AG04449 (cell line): Measurements from ENCODE around the gene AMBRA1.
"Not testable (repeated sequence)": the region's sequence is repeated elsewhere in the genome, so short reads cannot be mapped to it uniquely, and the experiment has no call there.

Source experiments
- CTCF ChIA-PET: fragments of 350-600 bp; formaldehyde crosslinking; extraction: SDS; loops from one replicate; lab custom pipeline; 2021; ENCODE audit warnings: antibody characterized with exemption; lab: Yijun Ruan, JAX
- POLR2A ChIA-PET: fragments of 400-600, 350-600 bp; formaldehyde crosslinking; extraction: SDS; loops from one replicate; lab custom pipeline; 2020; ENCODE audit warnings: antibody characterized with exemption, inconsistent platforms; lab: Yijun Ruan, JAX
- DNase-seq: peaks from one replicate; pipeline ENCODE4 v3.0.0-alpha.2; 2010; ENCODE audit warnings: low read depth, low spot score
- H3K4me3 ChIP-seq: 2 replicates; pipeline ENCODE4 v1.5.1; 2011; ENCODE audit warnings: low read depth, mild to moderate bottlenecking, control low read depth, low read length
- TF ChIP-seq, protein P1 (sequence below): IDR thresholded peaks from one replicate; pipeline ENCODE4 v1.5.1; 2011; ENCODE audit warnings: mild to moderate bottlenecking, moderate library complexity, low read length, control low read depth, inconsistent platforms; ENCODE audit not compliant: insufficient read depth; ENCODE audit errors: missing control alignments

The AMBRA1 gene

DNA sequence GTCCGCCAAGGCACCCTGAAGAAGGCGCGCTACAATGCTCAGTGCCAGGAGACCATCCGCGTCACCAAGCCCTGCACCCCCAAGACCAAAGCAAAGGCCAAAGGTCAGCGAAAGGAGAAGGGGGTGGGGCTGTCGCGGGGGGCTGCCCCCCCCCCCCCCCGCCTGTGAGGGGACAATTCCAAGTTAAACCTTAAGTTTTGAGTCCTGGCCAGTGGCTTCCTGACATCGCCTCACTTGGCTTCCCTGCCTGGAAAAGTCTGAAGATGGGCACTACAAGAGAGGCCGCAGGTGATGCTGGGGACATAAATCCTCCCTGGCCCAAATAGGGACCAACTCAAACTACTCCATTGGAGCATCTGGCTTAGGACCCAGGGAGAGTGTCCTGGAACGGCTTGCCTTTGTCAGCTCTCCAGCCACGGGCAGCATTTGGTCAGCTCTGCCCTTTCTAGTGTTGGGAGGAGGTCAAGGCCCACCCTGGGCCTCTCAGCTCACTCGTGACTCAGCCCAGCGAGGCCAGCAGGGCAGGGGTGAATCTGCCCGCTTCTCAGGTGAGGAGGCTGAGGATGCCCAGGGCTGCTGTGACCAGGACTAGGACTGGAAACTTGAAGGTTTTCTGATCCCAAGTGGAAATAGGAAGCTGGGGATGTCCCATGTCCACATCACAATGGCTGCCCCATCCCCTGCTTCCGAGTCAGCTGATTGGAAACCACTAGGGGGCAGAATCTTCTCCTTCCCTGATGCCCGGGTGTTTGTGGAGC lies 211.0 kb downstream of the AMBRA1 start:
- DNase-seq = no peak
- H3K4me3 ChIP-seq = peak overlapping the region; percentile 64
- ChIA-PET POLR2A (no interaction called here), CTCF (interaction anchor here (0.6 to 2.4 kb wide), 28 partner anchors 9 to 433 kb away, joined by 3 to 32 read pairs (median 4); partner anchors contain the start of gene CHRM4)
- TF ChIP-seq, protein P1, sequence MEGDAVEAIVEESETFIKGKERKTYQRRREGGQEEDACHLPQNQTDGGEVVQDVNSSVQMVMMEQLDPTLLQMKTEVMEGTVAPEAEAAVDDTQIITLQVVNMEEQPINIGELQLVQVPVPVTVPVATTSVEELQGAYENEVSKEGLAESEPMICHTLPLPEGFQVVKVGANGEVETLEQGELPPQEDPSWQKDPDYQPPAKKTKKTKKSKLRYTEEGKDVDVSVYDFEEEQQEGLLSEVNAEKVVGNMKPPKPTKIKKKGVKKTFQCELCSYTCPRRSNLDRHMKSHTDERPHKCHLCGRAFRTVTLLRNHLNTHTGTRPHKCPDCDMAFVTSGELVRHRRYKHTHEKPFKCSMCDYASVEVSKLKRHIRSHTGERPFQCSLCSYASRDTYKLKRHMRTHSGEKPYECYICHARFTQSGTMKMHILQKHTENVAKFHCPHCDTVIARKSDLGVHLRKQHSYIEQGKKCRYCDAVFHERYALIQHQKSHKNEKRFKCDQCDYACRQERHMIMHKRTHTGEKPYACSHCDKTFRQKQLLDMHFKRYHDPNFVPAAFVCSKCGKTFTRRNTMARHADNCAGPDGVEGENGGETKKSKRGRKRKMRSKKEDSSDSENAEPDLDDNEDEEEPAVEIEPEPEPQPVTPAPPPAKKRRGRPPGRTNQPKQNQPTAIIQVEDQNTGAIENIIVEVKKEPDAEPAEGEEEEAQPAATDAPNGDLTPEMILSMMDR = peak; percentile 65

DNA sequence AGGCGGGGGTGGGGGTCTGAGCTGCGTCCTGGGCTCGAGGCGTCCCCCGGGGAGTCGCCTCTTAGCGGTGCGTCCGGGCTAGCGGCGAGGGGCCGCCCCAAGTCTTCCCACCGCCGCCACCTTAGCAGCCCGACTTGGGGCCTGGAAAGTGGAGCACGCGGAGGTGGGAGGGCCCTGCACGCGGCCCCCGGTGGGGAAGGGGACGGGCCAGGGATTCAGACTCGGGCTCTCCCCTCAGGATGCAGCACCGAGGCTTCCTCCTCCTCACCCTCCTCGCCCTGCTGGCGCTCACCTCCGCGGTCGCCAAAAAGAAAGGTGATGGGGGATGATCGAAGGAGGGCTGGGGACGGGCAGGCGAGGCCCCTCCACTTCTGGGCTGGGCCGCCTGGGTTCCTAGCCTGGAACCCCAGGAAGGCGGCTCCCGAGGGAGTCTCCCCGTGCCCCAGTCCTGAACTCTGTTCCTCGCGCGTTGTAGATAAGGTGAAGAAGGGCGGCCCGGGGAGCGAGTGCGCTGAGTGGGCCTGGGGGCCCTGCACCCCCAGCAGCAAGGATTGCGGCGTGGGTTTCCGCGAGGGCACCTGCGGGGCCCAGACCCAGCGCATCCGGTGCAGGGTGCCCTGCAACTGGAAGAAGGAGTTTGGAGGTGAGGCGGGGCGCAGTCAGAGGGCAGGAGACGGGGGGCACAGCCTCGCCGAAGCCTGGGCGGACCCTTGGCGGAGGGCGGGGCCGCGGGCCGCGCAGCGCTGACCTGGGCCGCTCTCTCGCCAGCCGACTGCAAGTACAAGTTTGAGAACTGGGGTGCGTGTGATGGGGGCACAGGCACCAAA lies 211.8 kb downstream of the AMBRA1 start:
- ChIA-PET CTCF (interaction anchor here (0.6 to 2.4 kb wide), 11 partner anchors 10 to 275 kb away, joined by 3 to 32 read pairs (median 5); partner anchors contain the start of gene CHRM4), POLR2A (no interaction called here)
- no peak for DNase-seq
- H3K4me3 ChIP-seq = peak overlapping the region; percentile 64
- TF ChIP-seq, protein P1 = no peak

DNA sequence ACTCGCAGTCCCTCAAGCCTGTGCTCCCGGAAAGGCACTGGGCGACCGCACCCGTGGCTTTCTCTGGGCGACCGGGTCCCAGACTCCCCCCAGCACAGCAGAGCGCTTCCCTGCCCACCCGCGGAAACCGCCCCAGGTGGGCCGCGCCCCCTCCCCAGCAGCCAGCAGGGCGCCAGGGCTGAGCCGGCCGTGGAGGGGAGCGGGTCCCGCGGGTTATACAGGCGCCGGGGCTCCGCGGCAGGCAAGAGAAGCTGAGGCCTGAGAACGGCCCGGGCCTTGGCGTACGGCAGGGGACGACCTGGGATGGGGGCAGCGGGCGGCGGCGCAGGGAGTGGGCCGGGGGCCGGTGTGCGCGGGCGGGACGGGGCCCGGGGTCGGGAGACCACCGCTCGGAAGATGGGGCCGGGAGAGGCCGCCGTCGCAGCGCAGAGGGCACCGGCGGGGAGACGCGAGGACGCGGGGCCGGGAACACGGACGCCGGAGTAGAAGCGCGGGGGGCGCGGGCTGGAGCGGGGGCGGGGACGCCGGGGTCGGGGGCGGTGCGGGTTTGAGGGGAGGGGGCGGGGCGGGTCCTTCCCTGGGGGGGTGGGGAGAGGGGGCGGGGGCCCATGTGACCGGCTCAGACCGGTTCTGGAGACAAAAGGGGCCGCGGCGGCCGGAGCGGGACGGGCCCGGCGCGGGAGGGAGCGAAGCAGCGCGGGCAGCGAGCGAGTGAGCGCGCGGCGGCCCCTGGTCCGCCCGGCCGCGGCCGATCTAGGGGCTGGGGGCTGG lies 212.6 kb downstream of the AMBRA1 start, which contains the start of gene MDK:
Gene MDK (plus strand): TSS at position 622 of the 771 bp plus-strand sequence. CDS start 389 bp downstream, outside the sequence.
- ChIA-PET CTCF (interaction anchor here (1.0 kb wide), 1 partner anchor 155 kb away, joined by 3 read pairs; no protein-coding TSS in a partner anchor), POLR2A (no interaction called here)
- peak within 1 kb of the TSS; percentile 64 for H3K4me3 ChIP-seq
- DNase-seq = no peak
- TF ChIP-seq, protein P1 = no peak

DNA sequence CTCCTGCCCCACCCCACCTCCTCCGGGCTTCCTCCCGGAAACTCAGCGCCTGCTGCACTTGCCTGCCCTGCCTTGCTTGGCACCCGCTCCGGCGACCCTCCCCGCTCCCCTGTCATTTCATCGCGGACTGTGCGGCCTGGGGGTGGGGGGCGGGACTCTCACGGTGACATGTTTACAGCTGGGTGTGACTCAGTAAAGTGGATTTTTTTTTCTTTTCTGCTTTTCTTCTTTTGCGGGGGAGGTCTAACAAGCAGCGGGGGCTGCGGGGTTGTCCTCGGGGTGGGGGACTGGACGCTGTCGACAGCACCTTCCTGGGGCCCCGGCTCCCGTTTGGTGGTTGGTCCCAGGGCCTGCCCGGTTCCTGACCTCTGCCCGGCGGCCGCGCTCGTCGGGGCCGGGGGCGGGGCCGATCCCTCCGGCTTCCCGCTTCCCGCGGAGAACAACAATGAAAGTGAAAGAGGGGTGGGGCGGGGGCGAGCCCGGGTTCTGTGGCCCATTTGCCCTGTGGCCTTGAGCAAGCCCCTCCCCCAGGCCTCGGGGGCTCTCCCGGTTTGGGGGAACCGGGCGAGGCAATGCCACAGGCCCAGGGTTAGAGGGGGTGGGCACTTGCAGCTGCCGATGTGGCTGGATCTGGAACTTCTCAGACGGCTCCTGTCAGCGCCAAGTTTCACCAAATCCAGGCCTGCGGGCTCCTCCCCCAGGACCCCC lies 213.3 kb downstream of the AMBRA1 start:
- no peak for DNase-seq
- CTCF ChIA-PET = no interaction called here
- POLR2A ChIA-PET = no interaction called here
- peak overlapping the region; percentile 54 for H3K4me3 ChIP-seq
- TF ChIP-seq, protein P1 = no peak

DNA sequence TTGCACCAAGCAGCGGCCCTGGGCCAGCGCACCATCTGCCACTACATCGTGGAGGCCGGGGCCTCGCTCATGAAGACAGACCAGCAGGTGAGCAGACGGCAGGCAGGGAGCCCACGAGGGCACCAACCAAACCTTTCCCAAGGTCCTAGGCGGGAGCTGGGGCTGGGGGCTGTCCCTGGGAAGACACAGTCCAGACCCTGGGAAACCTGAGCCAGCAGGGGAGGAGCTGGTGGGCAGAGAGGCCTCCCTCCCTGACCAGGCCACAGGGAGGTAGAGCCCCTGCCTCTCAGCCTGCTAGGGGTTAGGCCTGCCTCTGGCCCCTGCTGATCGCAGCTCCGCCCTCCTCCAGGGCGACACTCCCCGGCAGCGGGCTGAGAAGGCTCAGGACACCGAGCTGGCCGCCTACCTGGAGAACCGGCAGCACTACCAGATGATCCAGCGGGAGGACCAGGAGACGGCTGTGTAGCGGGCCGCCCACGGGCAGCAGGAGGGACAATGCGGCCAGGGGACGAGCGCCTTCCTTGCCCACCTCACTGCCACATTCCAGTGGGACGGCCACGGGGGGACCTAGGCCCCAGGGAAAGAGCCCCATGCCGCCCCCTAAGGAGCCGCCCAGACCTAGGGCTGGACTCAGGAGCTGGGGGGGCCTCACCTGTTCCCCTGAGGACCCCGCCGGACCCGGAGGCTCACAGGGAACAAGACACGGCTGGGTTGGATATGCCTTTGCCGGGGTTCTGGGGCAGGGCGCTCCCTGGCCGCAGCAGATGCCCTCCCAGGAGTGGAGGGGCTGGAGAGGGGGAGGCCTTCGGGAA lies 214.1 kb downstream of the AMBRA1 start:
- DNase-seq, H3K4me3 ChIP-seq, POLR2A ChIA-PET: not testable (repeated sequence)
- CTCF ChIA-PET = interaction anchor here (2.3 to 4.5 kb wide), 3 partner anchors 10 to 14 kb away, joined by 15 to 35 read pairs (median 24); no protein-coding TSS in a partner anchor
